BE2C (cell line): ENCODE data around the gene KIR2DL3.
"Not testable (repeated sequence)": the region's sequence is repeated elsewhere in the genome, so short reads cannot be mapped to it uniquely, and the experiment has no call there.

Experiments used
- DNase-seq: peaks from one replicate; pipeline ENCODE4 v3.0.0-alpha.2; 2020
- H3K27me3 ChIP-seq: fragments of 250-450 bp; sonication (Bioruptor Pico); 2 replicates; pipeline ENCODE4 v1.5.1; 2020; ENCODE audit warnings: mild to moderate bottlenecking
- H3K36me3 ChIP-seq: fragments of 250-450 bp; sonication (Bioruptor Pico); 2 replicates; pipeline ENCODE4 v1.5.1; 2020; ENCODE audit warnings: mild to moderate bottlenecking
- H3K4me1 ChIP-seq: fragments of 250-450 bp; sonication (Bioruptor Pico); 2 replicates; pipeline ENCODE4 v1.5.1; 2020
- H3K4me3 ChIP-seq: 2 replicates; pipeline ENCODE4 v1.5.1; 2011; ENCODE audit warnings: low read depth, low read length
- H3K9me3 ChIP-seq: fragments of 250-450 bp; sonication (Bioruptor Pico); 2 replicates; pipeline ENCODE4 v1.5.1; 2020
- TF ChIP-seq, protein P1 (sequence below): IDR thresholded peaks from 2 replicates; pipeline ENCODE4 v1.5.1; 2012; ENCODE audit warnings: mild to moderate bottlenecking, low read depth, low read length

Gene KIR2DL3

DNA sequence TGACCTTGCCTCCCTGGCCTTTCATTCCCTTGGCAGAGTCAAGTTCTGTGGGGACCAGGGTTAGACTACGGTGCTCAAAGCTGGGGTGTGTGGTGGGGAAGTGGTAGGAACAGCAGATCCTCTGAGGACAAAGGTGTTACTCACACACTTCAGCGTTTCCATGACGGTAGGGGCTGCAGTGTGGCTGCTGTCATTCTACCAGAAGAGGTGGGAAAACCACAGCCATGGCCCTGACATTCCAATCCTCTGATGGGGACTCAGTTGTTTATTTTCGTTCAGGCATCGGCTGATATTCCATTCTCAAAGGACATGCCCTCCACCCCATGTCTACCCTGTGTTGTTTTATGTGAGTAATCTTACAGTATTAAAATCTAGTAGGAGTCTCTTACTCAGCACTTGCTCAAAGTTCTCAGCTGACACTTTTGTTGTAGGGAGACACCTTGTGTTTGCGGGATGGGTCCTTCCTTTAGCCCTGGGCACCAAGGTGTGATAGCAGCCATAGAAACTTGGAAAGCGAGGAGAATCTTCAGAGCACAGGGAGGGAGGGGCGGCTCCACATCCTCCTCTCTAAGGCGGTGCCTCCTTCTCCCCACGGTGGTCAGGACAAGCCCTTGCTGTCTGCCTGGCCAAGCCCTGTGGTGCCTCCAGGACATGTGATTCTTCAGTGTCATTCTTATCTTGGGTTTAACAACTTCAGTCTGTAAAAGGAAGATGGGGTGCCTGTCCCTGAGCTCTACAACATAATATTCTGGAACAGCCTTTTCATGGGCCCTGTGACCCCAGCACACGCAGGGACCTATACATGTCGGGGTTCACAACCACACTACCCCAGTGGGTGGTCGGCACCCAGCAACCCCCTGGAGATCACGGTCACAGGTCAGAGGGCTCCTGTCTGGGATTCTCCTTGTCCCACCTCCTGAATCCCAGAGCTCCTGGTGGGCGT, 33.0 kb downstream of the KIR2DL3 start:
- H3K4me3 ChIP-seq, DNase-seq, H3K36me3 ChIP-seq, H3K4me1 ChIP-seq, H3K9me3 ChIP-seq, H3K27me3 ChIP-seq: not testable (repeated sequence)

DNA sequence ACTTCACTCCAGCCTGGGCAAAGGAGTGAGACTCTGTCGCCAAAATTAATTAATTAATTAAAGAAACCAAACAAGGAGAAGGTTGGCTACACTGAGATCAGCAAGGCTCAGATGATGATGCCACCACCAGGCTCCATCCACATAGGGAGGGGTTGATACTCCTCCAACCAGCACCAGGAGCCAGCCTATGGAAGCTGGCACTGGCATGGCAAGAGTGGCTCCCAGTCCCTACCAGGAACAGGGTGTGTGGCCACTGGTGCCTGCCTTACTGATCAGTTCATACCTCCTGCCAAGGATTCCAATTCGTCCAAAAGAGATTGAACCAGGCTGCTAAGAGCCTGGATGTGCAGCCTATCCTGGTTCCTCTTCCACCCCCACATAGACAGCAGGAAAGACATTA, 34.4 kb downstream of the KIR2DL3 start:
- not testable (repeated sequence) for H3K27me3 ChIP-seq, DNase-seq, H3K36me3 ChIP-seq, H3K4me3 ChIP-seq, H3K9me3 ChIP-seq, H3K4me1 ChIP-seq

DNA sequence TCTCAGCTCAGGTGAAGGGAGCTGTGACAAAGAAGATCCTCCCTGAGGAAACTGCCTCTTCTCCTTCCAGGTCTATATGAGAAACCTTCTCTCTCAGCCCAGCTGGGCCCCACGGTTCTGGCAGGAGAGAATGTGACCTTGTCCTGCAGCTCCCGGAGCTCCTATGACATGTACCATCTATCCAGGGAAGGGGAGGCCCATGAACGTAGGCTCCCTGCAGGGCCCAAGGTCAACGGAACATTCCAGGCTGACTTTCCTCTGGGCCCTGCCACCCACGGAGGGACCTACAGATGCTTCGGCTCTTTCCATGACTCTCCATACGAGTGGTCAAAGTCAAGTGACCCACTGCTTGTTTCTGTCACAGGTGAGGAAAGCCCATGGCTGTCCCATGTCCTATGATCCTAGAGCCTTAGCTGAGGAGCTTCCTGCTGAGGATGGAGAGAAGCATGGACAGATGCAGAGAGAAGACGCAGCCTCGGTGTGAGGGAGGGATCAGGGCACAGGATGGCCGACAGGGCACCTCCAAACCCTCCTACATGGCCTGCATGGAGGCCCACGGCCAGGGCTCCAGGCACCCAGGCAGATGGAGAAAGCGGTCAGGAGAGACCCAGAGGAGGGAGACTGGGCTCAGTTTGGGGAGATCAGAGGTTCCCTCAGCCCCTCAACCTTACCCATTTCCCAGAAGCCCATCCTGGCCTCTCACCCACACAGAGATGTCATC, 36.9 kb downstream of the KIR2DL3 start:
- not testable (repeated sequence) for H3K27me3 ChIP-seq, H3K4me1 ChIP-seq, H3K4me3 ChIP-seq, H3K36me3 ChIP-seq, H3K9me3 ChIP-seq, DNase-seq

DNA sequence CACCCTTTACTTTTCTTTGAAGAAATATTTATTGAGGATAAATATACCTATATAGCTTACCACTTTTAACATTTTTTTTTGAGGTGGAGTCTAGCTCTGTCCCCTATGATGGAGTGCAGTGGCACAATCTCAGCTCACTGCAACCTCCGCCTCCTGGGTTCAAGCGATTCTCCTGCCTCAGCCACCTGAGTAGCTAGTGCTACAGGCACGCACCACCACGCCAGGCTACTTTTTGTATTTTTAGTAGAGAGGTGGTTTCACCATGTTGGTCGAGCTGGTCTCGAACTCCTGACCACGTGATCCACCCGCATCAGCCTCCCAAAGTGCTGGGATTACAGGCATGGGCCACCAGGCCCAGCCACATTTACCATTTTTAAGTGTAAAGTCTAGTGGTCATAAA, 37.5 kb downstream of the KIR2DL3 start:
- H3K27me3 ChIP-seq, H3K36me3 ChIP-seq, H3K4me3 ChIP-seq, H3K4me1 ChIP-seq, DNase-seq, H3K9me3 ChIP-seq: not testable (repeated sequence)

DNA sequence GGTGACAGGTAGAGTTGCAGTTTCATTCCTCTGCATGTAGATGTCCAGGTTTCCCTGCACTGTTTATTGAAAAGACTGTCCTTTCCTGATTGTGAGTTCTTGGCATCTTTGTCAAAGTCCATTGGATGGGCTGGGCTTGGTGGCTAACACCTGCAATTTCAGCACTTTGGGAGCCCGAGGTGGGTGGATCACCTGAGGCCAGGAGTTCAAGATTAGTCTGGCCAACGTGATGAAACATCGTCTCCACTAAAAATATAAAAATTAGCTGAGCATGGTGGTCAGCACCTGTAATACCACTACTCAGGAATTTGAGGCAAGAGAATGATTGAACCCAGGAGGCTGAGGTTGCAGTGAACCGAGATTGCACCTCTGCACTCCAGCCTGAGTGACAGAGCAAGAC, 39.5 kb downstream of the KIR2DL3 start:
- not testable (repeated sequence) for H3K9me3 ChIP-seq, H3K4me3 ChIP-seq, H3K27me3 ChIP-seq, H3K36me3 ChIP-seq, DNase-seq, H3K4me1 ChIP-seq

DNA sequence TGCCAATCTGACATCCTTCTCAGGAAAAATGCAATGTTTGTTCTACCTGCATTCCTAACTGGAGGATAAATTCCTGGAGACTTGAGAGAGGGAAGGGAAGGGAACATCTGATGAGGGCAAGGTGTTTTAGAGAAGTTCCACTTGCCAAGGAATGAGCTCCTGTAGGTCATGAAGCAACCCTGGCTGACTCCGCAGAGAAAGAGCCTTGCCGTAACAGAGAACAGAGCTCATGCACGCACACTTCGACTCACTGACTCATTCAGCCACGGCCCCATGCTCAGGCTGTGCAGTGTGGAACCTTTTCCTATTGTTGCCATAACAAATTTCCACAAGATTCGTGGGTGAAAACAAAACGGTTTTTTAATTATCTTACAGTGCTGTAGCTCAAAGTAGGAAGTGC, 40.6 kb downstream of the KIR2DL3 start:
- not testable (repeated sequence) for DNase-seq, H3K36me3 ChIP-seq

DNA sequence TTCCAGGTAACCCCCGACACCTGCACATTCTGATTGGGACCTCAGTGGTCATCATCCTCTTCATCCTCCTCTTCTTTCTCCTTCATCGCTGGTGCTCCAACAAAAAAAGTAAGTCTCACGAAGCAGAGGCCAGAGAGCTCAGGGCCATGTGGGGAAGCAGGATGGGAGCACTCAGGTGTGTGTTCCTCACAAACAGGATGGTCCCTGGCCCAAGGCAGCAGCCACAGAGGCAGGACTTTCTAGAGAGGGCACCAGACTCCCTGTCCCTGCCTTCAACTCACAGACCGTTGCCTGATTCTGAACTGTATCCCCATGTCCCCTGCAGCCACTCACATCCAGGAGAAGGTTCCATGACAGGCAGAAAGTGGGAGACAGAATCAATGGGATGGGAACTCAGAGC, 44.6 kb downstream of the KIR2DL3 start:
- not testable (repeated sequence) for H3K4me1 ChIP-seq, DNase-seq, H3K36me3 ChIP-seq, H3K9me3 ChIP-seq, H3K4me3 ChIP-seq, H3K27me3 ChIP-seq

More for the DNA sequence above, 40.6 kb downstream of the KIR2DL3 start:
- H3K4me3 ChIP-seq, H3K4me1 ChIP-seq, H3K9me3 ChIP-seq, H3K27me3 ChIP-seq: not testable (repeated sequence)

DNA sequence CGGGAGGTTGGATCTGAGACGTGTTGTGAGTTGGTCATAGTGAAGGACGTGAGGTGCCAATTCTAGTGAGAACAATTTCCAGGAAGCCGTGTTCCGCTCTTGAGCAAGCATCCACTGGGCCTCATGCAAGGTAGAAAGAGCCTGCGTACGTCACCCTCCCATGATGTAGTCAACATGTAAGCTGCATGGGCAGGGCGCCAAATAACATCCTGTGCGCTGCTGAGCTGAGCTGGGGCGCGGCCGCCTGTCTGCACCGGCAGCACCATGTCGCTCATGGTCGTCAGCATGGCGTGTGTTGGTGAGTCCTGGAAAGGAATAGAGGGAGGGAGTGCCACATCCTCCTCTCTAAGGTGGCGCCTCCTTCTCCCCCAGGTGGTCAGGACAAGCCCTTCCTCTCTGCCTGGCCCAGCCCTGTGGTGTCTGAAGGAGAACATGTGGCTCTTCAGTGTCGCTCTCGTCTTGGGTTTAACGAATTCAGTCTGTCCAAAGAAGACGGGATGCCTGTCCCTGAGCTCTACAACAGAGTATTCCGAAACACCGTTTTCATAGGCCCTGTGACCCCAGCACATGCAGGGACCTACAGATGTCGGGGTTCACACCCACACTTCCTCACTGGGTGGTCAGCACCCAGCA, 47.9 kb downstream of the KIR2DL3 start:
- not testable (repeated sequence) for H3K9me3 ChIP-seq, H3K36me3 ChIP-seq, H3K4me1 ChIP-seq, H3K27me3 ChIP-seq, H3K4me3 ChIP-seq
- DNase-seq, result peak; percentile 9

DNA sequence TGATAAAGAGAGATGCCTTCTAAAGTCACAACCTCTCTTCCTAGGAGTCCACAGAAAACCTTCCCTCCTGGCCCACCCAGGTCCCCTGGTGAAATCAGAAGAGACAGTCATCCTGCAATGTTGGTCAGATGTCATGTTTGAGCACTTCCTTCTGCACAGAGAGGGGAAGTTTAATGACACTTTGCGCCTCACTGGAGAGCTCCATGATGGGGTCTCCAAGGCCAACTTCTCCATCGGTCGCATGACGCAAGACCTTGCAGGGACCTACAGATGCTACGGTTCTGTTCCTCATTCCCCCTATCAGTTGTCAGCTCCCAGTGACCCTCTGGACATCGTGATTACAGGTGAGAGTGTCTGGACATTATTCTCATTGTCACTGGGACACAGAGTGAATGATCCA, 49.8 kb downstream of the KIR2DL3 start:
- DNase-seq, H3K36me3 ChIP-seq, H3K4me1 ChIP-seq, H3K9me3 ChIP-seq, H3K27me3 ChIP-seq, H3K4me3 ChIP-seq: not testable (repeated sequence)

DNA sequence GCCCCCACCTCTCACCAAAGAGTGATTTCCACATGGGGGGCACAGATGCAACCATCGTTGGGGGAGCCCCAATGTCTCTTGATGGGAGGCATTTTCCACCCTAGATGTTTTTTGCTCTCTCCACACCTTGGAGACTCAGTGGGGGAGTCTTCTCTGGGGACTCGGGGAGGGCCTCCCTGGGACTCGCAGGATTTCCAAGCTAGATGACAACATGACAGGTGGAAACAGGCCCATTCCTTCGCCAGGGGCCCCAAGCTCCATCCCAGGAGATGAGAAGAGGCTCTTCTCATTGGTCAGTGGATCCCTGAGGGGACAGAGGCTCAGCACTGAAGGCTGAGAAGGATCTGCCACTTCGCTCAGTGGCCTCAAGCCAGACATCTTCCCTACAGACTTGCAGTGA, 52.4 kb downstream of the KIR2DL3 start:
- H3K27me3 ChIP-seq, result peaks cover 12% of the 10 kb centered on the region
- no peak for DNase-seq
- H3K9me3 ChIP-seq, result no peaks in the 10 kb centered on the region
- TF ChIP-seq, protein P1, sequence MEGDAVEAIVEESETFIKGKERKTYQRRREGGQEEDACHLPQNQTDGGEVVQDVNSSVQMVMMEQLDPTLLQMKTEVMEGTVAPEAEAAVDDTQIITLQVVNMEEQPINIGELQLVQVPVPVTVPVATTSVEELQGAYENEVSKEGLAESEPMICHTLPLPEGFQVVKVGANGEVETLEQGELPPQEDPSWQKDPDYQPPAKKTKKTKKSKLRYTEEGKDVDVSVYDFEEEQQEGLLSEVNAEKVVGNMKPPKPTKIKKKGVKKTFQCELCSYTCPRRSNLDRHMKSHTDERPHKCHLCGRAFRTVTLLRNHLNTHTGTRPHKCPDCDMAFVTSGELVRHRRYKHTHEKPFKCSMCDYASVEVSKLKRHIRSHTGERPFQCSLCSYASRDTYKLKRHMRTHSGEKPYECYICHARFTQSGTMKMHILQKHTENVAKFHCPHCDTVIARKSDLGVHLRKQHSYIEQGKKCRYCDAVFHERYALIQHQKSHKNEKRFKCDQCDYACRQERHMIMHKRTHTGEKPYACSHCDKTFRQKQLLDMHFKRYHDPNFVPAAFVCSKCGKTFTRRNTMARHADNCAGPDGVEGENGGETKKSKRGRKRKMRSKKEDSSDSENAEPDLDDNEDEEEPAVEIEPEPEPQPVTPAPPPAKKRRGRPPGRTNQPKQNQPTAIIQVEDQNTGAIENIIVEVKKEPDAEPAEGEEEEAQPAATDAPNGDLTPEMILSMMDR, result no peak
- no peaks in the 10 kb centered on the region for H3K4me1 ChIP-seq
- H3K36me3 ChIP-seq, result no peaks in the 10 kb centered on the region
- H3K4me3 ChIP-seq, result no peak overlapping the region
